Measurements from ENCODE around the gene ARFGEF2. TPM values are rescaled to one million over a fixed set of nuclear protein-coding genes. Genes with fewer than 3 reads are reported as not detected.
A peak's percentile ranks its signal among the peaks of the same experiment; 100 is the strongest.

Gene ARFGEF2
- total and polyA plus RNA-seq, 8 donors: 22.1 to 34.5 (median 23.1) TPM

DNA sequence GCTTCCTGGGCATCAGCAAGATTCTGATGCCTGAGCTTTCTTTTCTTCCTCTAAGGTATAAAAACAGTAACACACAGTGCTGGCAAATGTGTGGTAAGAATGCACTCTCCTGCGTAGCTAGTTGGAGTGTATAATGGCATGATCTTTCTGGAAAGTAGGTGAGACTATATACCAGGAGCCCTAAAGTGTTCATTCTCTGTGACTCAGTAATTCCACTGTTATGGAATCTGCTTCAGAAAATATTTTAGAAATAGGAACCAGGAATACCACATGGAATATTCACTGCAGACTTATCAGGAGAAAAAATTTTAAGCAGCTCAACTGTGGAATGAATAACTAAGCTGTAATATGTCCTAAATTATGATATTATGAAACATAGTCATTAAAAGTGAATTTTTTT is 107.7 kb downstream of the ARFGEF2 start:
- H3K4me3 ChIP-seq: no peak overlapping the region
- H3K4me1 ChIP-seq: no peaks in the 10 kb centered on the region
- peaks cover 0 to 100% of the 10 kb centered on the region in 2 donors for H3K36me3 ChIP-seq

DNA sequence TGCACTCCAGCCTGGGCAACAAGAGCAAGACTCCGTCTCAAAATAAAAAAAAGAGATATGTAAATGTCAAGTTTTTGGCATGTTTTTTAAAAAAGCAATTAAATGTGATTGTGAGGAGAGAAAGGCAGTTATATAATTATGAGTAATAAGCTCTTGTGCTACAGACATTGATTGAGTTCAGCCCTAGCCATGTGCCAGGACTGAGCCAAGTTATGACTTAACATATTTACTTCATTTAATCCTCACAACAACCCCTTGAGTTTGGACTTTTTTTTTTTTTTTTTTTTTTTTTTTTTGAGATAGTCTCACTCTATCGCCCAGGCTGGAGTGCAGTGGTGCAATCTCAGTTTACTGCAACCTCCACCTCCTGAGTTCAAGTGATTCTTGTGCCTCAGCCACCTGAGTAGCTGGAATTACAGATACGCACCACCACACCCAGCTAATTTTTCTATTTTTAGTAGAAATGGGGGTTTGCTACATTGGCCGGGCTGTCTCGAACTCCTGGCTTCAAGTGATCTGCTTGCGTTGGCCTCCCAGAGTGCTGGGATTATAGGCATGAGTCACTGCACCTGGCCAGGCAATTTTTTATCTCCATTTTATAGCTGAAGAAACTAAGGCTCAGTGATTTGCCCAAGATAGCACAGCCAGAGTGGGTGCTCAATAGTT is 109.6 kb downstream of the ARFGEF2 start:
- Histone ChIP-seq H3K36me3 (peaks cover 0 to 95% of the 10 kb centered on the region in 2 donors), H3K27me3 (no peaks in the 10 kb centered on the region), H3K4me1 (no peaks in the 10 kb centered on the region), H3K4me3 (no peak overlapping the region), H3K27ac (peak overlapping the region in 1 of 2 donors; percentile 31), H3K9me3 (no peaks in the 10 kb centered on the region)
- TF ChIP-seq, protein P1, sequence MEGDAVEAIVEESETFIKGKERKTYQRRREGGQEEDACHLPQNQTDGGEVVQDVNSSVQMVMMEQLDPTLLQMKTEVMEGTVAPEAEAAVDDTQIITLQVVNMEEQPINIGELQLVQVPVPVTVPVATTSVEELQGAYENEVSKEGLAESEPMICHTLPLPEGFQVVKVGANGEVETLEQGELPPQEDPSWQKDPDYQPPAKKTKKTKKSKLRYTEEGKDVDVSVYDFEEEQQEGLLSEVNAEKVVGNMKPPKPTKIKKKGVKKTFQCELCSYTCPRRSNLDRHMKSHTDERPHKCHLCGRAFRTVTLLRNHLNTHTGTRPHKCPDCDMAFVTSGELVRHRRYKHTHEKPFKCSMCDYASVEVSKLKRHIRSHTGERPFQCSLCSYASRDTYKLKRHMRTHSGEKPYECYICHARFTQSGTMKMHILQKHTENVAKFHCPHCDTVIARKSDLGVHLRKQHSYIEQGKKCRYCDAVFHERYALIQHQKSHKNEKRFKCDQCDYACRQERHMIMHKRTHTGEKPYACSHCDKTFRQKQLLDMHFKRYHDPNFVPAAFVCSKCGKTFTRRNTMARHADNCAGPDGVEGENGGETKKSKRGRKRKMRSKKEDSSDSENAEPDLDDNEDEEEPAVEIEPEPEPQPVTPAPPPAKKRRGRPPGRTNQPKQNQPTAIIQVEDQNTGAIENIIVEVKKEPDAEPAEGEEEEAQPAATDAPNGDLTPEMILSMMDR (IDR thresholded peaks at IDR 0.05): no peak
- intact Hi-C loops (cut with DNase I): no loop called here
- DNase-seq (peak in 1 of 4 donors; percentile 43), ATAC-seq (peak; percentile 80)

More for the DNA sequence above, 107.7 kb downstream of the ARFGEF2 start:
- H3K9me3 ChIP-seq: no peaks in the 10 kb centered on the region
- TF ChIP-seq, protein P1 (IDR thresholded peaks at IDR 0.05): no peak
- DNase-seq (no peak), ATAC-seq (peak; percentile 7)
- no peaks in the 10 kb centered on the region for H3K27me3 ChIP-seq
- intact Hi-C loops (cut with DNase I): no loop called here
- no peak overlapping the region for H3K27ac ChIP-seq

DNA sequence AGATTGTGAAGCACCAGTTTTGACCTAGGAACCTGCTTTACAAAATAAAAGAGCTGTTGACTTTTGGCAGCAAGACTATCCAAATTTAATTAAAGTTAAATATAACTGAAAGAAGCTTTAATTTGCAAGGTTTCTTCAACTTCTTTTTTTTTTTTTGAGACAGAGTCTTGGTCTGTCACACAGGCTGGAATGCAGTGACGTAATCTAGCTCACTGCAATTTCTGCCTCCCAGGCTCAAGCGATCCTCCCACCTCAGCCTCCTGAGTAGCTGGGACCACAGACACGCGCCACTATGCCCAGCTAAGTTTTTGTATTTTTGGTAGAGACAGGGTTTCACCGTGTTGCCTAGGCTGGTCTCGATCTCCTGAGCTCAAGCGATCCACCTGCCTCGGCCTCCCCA is 110.9 kb downstream of the ARFGEF2 start:
- Histone ChIP-seq H3K27me3 (no peaks in the 10 kb centered on the region), H3K4me1 (peaks cover 0 to 3% of the 10 kb centered on the region in 2 donors), H3K36me3 (peaks cover 0 to 81% of the 10 kb centered on the region in 2 donors), H3K4me3 (no peak overlapping the region), H3K27ac (no peak overlapping the region), H3K9me3 (no peaks in the 10 kb centered on the region)
- no peak for DNase-seq
- intact Hi-C loops (cut with DNase I): no loop called here
- TF ChIP-seq, protein P1 (IDR thresholded peaks at IDR 0.05): no peak
- ATAC-seq: no peak

DNA sequence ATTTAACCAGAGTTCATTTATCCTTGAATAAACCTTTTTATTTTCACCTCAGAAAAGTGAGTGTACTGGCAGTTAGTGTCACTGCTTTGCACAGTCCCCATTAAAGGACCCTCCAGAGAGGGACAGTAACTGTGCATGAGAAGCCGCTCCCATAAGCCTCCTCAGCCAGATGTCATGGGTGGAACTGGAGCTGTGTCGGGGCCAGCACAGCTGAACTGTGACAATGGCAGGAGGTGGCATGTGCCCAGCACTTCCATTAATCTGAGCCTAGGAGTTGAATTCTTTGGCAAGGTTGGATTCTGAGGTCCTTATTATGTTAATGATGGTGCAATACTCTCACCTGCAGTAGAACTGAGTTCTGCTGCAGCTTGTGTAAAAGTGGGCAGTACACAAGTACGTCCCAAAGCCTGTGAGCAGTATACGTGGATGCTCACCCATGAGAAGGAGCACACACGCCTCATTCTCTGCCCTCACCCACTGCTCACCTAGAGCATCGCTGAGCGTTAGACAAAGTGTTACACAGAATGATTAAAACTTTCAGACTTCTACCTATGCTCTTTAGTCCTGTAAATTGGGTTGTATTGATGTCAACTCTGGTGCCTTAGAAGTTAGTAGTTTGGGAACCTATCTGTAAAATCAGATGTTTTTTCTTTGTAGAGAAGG is 112.7 kb downstream of the ARFGEF2 start:
- peaks cover 0 to 64% of the 10 kb centered on the region in 2 donors for H3K36me3 ChIP-seq
- H3K9me3 ChIP-seq: no peaks in the 10 kb centered on the region
- ATAC-seq (no peak), DNase-seq (no peak)
- no peak overlapping the region for H3K4me3 ChIP-seq
- H3K4me1 ChIP-seq: peaks cover 0 to 17% of the 10 kb centered on the region in 2 donors
- H3K27ac ChIP-seq: no peak overlapping the region
- TF ChIP-seq, protein P1 (IDR thresholded peaks at IDR 0.05): no peak
- H3K27me3 ChIP-seq: no peaks in the 10 kb centered on the region
- intact Hi-C loops (cut with DNase I): no loop called here

DNA sequence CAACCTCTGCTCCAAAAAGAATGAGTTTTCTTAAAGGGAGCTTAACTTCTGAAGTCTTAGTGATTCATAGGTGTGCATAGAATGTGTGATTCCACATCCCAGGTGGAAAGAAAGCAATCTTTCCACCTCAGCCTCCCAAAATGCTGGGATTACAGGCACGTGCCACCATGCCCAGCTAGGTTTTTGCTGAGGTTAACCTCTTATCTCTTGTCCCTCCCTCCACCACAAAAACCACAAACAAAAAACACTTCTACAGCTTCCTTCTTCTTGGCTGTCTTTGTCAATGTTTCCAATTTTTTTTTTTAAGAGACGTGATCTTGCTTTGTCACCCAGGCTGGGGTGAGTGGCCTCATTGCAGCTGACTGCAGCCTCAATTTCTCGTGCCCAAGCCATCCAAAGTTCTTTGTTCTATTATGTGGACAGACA is 116.5 kb downstream of the ARFGEF2 start:
- peaks cover 0 to 17% of the 10 kb centered on the region in 2 donors for H3K4me1 ChIP-seq
- peak; percentile 41 for ATAC-seq
- peak overlapping the region in 1 of 2 donors; percentile 13 for H3K27ac ChIP-seq
- H3K4me3 ChIP-seq: no peak overlapping the region
- DNase-seq: no peak
- TF ChIP-seq, protein P1 (IDR thresholded peaks at IDR 0.05): no peak
- intact Hi-C loops (cut with DNase I): no loop called here
- H3K27me3 ChIP-seq: no peaks in the 10 kb centered on the region
- peaks cover 0 to 26% of the 10 kb centered on the region in 2 donors for H3K36me3 ChIP-seq
- no peaks in the 10 kb centered on the region for H3K9me3 ChIP-seq
